ENCODE data around the gene ANKRD65. TPM values are rescaled to one million over a fixed set of nuclear protein-coding genes. Genes with fewer than 3 reads are reported as not detected.
A peak's percentile ranks its signal among the peaks of the same experiment; 100 is the strongest.

The ANKRD65 gene
- total and polyA plus RNA-seq, 4 donors = 13.5 to 54.2 (median 31.9) TPM

GRCh38 chr1:1437033-1437903 is 16.2 kb upstream of the ANKRD65 start:
- Histone ChIP-seq H3K9me3 (ENCODE audit: control insufficient read depth in 4 of 4, insufficient read depth in 3 of 4, low read length in 3 of 4) (no peaks in the 10 kb centered on the region), H3K27me3 (ENCODE audit: control insufficient read depth in 3 of 3, insufficient read depth in 3 of 3, low read length in 2 of 3) (no peaks in the 10 kb centered on the region), H3K9ac (ENCODE audit: insufficient read depth in 1 of 2, low read length in 2 of 2) (no peak overlapping the region)

GRCh38 chr1:1436630-1437032 is 15.6 kb upstream of the ANKRD65 start:
- Histone ChIP-seq H3K27me3 (ENCODE audit: control insufficient read depth in 3 of 3, insufficient read depth in 3 of 3, low read length in 2 of 3) (no peaks in the 10 kb centered on the region), H3K27ac (ENCODE audit: low read depth in 1 of 2, low read length in 1 of 2) (peak overlapping the region in 1 of 2 donors; percentile 12), H3K4me1 (ENCODE audit: control insufficient read depth in 5 of 5, insufficient read depth in 5 of 5, low read length in 5 of 5) (peaks cover 0 to 61% (median 44%) of the 10 kb centered on the region in 5 donors), H3K9me3 (ENCODE audit: control insufficient read depth in 4 of 4, insufficient read depth in 3 of 4, low read length in 3 of 4) (no peaks in the 10 kb centered on the region), H3K4me3 (peak overlapping the region; percentile 14), H3K9ac (ENCODE audit: insufficient read depth in 1 of 2, low read length in 2 of 2) (no peak overlapping the region), H3K36me3 (ENCODE audit: control insufficient read depth in 4 of 4, insufficient read depth in 4 of 4, low read length in 4 of 4) (peaks cover 0 to 5% (median 0%) of the 10 kb centered on the region in 4 donors)
- ATAC-seq (ENCODE audit: insufficient read depth, low FRiP score) = no peak
- TF ChIP-seq CTCF (IDR thresholded peaks at IDR 0.05; ENCODE audit: control extremely low read depth, extremely low read depth) = no peak
- 81 to 89% methylated on average over 7 of the region's 7 CpGs for WGBS, 2 donors
- DNase-seq = no peak

More at GRCh38 chr1:1437033-1437903, 16.2 kb upstream of the ANKRD65 start:
- Histone ChIP-seq H3K36me3 (ENCODE audit: control insufficient read depth in 4 of 4, insufficient read depth in 4 of 4, low read length in 4 of 4) (peaks cover 0 to 5% (median 0%) of the 10 kb centered on the region in 4 donors), H3K4me1 (ENCODE audit: control insufficient read depth in 5 of 5, insufficient read depth in 5 of 5, low read length in 5 of 5) (peaks cover 0 to 57% (median 41%) of the 10 kb centered on the region in 5 donors), H3K4me3 (no peak overlapping the region), H3K27ac (ENCODE audit: low read depth in 1 of 2, low read length in 1 of 2) (no peak overlapping the region)
- no peak for DNase-seq
- TF ChIP-seq CTCF (IDR thresholded peaks at IDR 0.05; ENCODE audit: control extremely low read depth, extremely low read depth) = no peak
- no peak for ATAC-seq (ENCODE audit: insufficient read depth, low FRiP score)
- 72 to 84% methylated on average over 31 of the region's 31 CpGs for WGBS, 2 donors

DNA sequence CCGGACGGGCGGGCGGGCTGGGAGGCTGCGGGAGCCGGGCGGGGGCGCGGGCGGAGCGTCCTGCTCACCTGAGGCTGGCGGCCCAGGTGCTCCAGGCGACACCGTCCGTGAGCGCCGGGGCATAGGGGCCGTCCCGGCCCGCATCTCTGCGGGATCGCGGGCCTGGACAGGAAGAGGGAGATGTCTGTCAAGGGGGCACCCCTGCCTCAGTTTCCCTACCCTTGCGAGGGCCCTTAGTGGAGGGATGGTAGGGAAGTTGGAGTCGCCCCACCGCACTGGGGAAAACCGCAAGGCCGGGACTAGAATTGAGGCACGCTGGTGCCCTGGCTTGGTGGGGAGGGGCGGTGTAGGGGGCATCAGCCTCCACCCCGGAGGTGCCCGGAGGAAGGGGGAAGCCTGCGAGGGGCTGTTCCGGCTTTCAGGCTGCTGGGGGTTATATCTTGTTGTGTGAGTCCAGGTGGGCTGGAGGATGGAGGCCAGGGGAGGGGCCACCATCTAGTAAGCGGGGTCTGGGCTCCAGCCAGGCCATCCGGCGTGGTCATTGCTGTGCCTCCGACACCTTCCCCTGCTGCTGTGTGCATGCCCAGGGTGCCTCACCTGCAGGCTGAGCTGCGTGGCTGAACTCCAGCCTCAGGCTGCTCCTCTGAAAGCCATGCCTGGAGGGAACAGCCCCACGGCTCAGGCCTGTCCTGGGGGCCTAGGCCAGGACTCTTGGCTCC is 15.0 kb upstream of the ANKRD65 start:
- peaks cover 0 to 62% (median 44%) of the 10 kb centered on the region in 5 donors for H3K4me1 ChIP-seq (ENCODE audit: control insufficient read depth in 5 of 5, insufficient read depth in 5 of 5, low read length in 5 of 5)
- no peak for DNase-seq

More for the DNA sequence above, 15.0 kb upstream of the ANKRD65 start:
- ATAC-seq (ENCODE audit: insufficient read depth, low FRiP score) = no peak
- Histone ChIP-seq H3K9ac (ENCODE audit: insufficient read depth in 1 of 2, low read length in 2 of 2) (peak overlapping the region in 1 of 2 donors; percentile 23), H3K27me3 (ENCODE audit: control insufficient read depth in 3 of 3, insufficient read depth in 3 of 3, low read length in 2 of 3) (no peaks in the 10 kb centered on the region), H3K4me3 (peak overlapping the region; percentile 53), H3K27ac (ENCODE audit: low read depth in 1 of 2, low read length in 1 of 2) (peak overlapping the region in 1 of 2 donors; percentile 37), H3K9me3 (ENCODE audit: control insufficient read depth in 4 of 4, insufficient read depth in 3 of 4, low read length in 3 of 4) (no peaks in the 10 kb centered on the region), H3K36me3 (ENCODE audit: control insufficient read depth in 4 of 4, insufficient read depth in 4 of 4, low read length in 4 of 4) (peaks cover 0 to 5% (median 0%) of the 10 kb centered on the region in 4 donors)
- no peak for TF ChIP-seq CTCF (IDR thresholded peaks at IDR 0.05; ENCODE audit: control extremely low read depth, extremely low read depth)
- 12 to 24% methylated on average over 26 to 40 of the region's 40 CpGs for WGBS, 2 donors
